SH-SY5Y (cell line): ENCODE results near the gene USP27X.

Experiments
- GATA2 ChIP-seq: IDR thresholded peaks from 2 replicates; pipeline ENCODE4 v1.6.1; 2011; ENCODE audit warnings: mild to moderate bottlenecking, low read depth, low read length
- GATA3 ChIP-seq: IDR thresholded peaks from 2 replicates; pipeline ENCODE4 v1.6.1; 2011; ENCODE audit warnings: low read depth, mild to moderate bottlenecking, low read length, moderate library complexity

Gene USP27X

DNA sequence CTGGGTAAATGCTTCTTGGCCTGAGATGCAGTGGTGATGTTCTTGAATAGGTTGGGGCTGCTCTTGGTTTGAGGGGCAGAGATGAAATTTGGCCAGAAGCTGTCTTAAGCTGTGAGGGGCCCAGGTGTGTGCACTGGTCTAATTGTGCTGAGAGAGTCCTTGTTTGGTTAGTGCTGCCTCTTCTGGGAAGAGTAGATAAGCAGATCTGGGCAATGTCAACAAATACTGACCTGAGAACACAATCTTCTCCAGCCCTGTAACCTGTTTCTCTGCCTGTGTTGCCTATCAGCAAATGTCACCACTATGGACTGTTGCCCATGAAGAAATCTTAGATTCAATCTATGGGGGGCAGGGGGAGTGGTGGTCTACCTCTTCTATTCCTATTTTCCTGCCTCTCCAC, 17.2 kb upstream of the USP27X start:
- TF ChIP-seq GATA3 (no peak), GATA2 (no peak)

DNA sequence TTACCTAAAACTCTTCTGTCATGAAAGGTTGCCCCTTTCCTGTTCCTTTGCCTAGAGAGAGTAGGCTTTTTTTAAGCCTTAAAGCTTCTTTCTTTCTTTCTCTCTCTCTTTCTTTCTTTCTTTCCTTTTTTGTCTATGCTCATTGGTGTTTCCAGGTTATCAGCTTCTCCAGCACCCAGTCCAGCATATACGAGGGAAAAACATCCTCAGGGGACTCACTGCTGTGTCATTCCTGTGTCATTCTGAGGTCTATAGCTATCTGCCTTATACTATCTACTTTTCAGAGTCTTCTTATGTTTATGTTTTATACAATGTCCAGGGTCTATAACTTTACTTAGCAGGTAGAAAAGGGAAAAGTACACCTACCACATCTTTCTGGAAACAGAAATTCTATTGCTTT, 10.5 kb upstream of the USP27X start:
- TF ChIP-seq GATA3 (no peak), GATA2 (no peak)

DNA sequence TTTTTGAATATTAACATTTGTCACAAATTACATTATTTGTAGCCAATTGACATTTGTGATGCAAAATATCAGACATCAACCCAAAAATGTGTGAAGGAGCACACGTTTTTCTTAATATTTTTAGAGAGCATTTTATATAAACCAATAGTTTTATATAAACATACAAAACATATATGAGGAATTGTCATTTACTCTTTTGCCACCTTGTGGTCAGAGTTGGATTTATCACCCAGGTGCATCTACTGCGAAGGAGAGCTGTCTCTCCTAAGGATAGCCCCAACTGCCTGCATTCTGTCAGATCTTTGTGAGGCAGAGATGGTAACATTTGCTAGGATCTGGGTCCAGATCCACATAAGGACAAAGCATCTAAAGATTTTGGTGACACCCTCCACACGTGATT, 2.5 kb upstream of the USP27X start:
- TF ChIP-seq GATA2 = no peak
- no peak for TF ChIP-seq GATA3

DNA sequence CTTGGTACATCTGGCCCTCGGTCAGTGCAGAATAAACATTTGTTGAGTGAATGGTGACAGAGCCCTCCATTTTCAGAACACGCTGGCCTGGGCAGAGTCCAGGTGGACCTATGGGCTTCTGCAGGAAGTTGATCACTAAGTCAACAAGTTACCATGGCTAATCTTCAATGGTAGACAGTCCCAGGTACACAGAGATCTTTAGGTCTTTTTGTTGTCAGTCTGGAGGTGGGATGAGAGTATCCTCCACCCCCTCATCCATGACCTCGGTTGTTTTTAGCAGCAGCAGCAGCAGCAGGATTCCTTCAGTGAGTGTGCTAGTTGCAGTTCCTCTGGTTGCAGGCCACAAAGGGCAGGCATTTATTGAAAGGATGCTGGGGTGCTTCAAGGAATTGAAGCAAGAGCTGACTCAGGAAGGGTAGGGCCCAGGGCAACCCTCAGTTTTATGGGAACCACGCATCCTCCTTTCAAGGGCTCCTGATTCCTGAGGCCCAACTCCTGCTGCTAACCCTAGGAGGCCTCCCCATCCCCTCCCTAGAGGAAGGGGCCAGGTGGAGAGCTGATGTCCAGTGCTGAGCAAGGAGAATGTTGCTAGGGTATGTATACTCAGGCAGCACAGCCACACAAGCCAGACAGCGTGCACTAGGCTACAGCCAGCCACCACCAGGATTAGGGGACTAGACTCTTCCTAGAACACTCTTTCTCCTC, 1.7 kb upstream of the USP27X start:
- no peak for TF ChIP-seq GATA3
- no peak for TF ChIP-seq GATA2

DNA sequence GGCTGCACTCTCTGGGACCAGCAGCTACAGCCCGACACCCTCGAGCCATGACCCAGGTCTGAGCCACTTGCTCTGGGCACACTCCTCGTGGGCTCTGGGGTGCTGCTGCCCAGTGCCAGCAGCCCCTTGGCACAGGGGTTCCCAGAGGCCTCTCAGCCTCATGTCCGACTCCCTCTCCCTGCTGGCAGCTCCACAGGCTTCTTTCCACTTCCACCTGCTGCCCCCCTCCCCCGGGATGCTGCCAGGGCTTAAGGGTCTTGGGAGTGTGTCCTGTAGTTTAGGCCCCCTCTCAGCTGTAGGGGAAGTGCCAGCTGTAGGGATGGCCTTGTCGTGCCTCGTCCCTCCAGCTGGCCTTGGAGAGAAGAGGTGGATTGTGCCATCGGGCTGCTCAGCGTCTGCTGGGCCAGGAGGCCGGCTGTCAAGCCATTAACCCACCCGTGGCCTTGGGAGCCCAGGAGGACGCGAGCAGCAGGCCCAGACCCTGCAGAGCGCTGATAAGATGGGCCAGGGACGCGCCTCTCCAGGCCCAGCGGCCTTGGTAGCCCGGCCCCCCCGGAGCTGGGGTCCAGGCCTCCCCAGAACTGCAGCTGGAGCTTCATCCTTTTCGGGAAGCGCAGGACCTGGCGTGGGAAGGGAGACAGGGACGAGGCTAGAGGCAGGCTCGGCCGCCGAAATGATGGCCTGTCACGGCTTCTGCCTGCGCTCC, 1.0 kb upstream of the USP27X start:
- TF ChIP-seq GATA3 = no peak
- TF ChIP-seq GATA2 = no peak

DNA sequence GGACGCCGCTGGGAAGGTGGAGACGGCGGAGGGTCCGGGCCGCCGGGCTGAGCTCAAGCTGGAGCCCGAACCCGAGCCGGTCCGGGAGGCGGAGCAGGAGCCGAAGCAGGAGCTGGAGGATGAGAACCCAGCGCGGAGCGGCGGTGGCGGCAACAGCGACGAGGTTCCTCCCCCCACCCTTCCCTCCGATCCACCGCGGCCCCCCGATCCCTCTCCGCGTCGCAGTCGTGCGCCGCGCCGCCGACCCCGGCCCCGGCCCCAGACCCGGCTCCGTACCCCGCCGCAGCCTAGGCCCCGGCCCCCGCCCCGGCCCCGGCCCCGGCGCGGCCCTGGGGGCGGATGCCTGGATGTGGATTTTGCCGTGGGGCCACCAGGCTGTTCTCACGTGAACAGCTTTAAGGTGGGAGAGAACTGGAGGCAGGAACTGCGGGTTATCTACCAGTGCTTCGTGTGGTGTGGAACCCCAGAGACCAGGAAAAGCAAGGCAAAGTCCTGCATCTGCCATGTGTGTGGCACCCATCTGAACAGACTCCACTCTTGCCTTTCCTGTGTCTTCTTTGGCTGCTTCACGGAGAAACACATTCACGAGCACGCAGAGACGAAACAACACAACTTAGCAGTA, 483 bp downstream of the USP27X start:
- TF ChIP-seq GATA2 (no peak), GATA3 (no peak)

- TF ChIP-seq GATA2 = no peak
- no peak for TF ChIP-seq GATA3
Observed at GRCh38 chrX:49880668-49881067, 1.4 kb downstream of the USP27X start.

GRCh38 chrX:49884290-49884862, 5.1 kb downstream of the USP27X start:
- no peak for TF ChIP-seq GATA2
- no peak for TF ChIP-seq GATA3

- TF ChIP-seq GATA2 = no peak
- TF ChIP-seq GATA3 = no peak
Observed at GRCh38 chrX:49892542-49892941, 13.3 kb downstream of the USP27X start.

- TF ChIP-seq GATA3 (no peak), GATA2 (no peak)
Observed at GRCh38 chrX:49896951-49897350, 17.7 kb downstream of the USP27X start.

DNA sequence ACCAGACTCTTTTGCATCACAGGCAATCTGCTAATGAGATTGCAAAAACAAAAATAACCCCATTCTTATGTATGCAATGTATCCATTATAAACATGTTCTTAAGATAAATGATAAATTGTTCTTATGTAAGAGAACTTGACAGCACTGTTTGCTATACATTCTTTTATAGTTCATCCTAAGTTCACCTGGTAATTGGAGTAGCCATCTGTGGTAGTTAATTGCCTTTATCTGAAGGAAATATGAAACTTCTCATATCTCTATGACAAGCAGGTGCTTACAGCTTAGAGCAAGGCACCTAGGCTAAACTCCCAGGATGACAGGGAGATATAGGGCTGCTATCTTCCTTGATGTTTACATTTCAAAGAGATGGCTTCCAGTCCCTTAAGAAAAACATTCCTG, 21.8 kb downstream of the USP27X start:
- no peak for TF ChIP-seq GATA2
- TF ChIP-seq GATA3 = no peak

DNA sequence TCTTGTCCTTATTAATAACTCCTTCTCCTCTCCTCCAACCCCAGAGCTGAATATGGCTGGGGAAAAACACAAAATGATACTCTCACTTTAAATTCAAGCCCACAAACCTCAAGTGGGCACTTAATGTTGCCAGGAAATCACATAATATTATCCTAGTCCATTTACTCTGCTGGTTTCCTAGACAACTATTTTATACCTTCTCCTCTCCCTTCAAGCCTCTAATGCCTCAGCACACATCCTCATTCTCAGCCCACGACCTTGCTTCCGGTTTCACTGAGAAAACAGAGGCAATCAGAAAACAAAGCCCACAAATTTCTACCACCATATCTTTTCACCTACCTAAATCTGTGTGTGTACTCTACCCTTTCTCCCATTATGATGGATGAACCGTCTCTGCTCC, 31.1 kb downstream of the USP27X start:
- TF ChIP-seq GATA2 (no peak), GATA3 (no peak)

DNA sequence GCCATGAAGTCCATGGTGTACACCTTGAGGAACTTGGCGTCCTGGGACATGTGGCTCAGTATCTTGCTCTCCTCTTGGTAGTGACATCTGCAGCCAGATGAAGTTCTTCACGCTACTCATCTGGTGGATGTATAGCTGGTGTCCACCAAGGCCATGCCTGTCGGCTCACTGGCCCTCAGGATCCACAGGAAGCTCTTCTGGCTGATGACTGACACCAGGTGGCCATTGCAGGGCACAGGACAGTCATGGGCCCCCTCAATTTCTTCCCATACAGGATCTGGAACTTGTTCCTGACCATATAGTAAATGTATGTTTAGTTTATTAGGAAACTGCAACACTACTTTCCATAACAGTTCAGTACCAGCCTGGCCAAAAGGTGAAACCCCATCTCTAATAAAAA, 32.8 kb downstream of the USP27X start:
- TF ChIP-seq GATA3 (no peak), GATA2 (no peak)

DNA sequence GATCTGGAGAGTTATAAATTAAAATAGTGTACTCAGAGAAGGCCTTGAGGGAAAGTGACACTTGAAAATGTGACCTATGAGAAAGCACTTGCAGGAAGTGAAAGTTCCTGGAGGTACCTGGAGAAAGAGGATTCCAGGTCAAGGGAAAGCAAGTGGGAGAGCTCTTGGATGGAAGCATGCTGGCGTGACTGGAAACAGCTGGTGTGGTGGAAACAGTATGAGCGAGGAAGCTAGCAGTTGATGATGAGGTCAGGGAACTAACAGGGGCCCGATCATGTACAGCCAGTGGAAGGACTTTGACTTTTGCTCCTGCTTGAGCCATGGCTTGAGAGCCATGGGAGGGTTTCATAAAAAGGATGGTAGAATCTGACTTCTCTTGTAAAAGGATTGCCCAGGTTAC, 33.6 kb downstream of the USP27X start:
- TF ChIP-seq GATA2 (no peak), GATA3 (no peak)

GRCh38 chrX:49915361-49916222, 36.3 kb downstream of the USP27X start:
- TF ChIP-seq GATA2 (no peak), GATA3 (no peak)
